Osteocyte (in vitro differentiated cells): ENCODE results near the gene GUK1. TPM values are rescaled to one million over a fixed set of nuclear protein-coding genes. Genes with fewer than 3 reads are reported as not detected.
"Not testable (repeated sequence)": the region's sequence is repeated elsewhere in the genome, so short reads cannot be mapped to it uniquely, and the experiment has no call there.

Experiments used
- DNase-seq: peaks from one replicate; pipeline ENCODE4 v3.0.0; 2021; ENCODE audit warnings: mixed read lengths; ENCODE audit not compliant: unreplicated experiment; ENCODE audit errors: extremely low spot score
- H3K27ac Mint-ChIP-seq: one replicate; pipeline ENCODE4 v1.8.0; 2021; ENCODE audit warnings: mild to moderate bottlenecking, mixed read lengths; ENCODE audit not compliant: unreplicated experiment
- H3K27me3 Mint-ChIP-seq: one replicate; pipeline ENCODE4 v1.8.0; 2021; ENCODE audit warnings: mixed read lengths; ENCODE audit not compliant: unreplicated experiment
- H3K36me3 Mint-ChIP-seq: one replicate; pipeline ENCODE4 v1.8.0; 2021; ENCODE audit warnings: mixed read lengths; ENCODE audit not compliant: unreplicated experiment
- H3K4me1 Mint-ChIP-seq: one replicate; pipeline ENCODE4 v1.8.0; 2021; ENCODE audit warnings: mixed read lengths; ENCODE audit not compliant: unreplicated experiment
- H3K4me3 Mint-ChIP-seq: one replicate; pipeline ENCODE4 v1.8.0; 2021; ENCODE audit warnings: mild to moderate bottlenecking, moderate library complexity, mixed read lengths; ENCODE audit not compliant: unreplicated experiment
- H3K9me3 Mint-ChIP-seq: one replicate; pipeline ENCODE4 v1.8.0; 2021; ENCODE audit warnings: mixed read lengths; ENCODE audit not compliant: unreplicated experiment
- CTCF ChIP-seq: fragments of 200-600 bp; sonication (generic); IDR thresholded peaks from 2 replicates; pipeline ENCODE4 v1.5.0; 2021; ENCODE audit warnings: antibody characterized with exemption, mild to moderate bottlenecking, moderate library complexity
- total RNA-seq: library from RNA; stranded (reverse); gene quantifications from 2 replicates; pipeline ENCODE4 v1.2.1, GENCODE V29; 2021

GUK1 gene
- total RNA-seq, 1 donor from 2014 or later: 166 TPM

DNA sequence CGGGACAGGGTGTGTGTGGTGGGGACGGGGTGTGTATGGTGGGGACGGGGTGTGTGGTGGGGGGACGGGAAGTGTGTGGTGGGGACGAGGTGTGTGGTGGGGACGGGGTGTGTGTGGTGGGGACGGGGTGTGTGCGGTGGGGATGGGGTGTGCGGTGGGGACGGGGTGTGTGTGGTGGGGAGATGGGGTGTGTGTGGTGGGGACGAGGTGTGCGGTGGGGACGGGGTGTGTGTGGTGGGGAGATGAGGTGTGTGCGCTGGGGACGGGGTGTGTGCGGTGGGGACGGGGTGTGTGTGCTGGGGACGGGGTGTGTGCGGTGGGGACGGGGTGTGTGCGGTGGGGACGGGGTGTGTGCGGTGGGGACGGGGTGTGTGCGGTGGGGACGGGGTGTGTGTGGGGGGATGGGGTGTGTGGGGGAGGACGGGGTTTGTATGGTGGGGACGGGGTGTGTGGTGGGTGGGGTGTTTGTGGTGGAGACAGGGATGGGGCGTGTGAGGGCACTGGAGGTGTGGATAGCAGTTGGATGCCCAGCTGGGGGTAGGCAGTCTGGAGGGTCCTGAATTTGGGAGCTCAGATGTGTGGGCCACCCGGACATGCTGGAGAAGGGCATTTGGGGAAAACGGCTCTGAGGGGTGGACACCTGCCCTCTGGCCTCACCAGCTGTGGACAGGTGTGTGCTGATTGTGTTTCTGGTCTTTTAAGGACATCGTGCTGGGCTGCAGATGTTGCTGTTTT is 42.4 kb downstream of the GUK1 start:
- TF ChIP-seq CTCF: no peak
- Mint-ChIP-seq H3K27ac (no peak overlapping the region), H3K9me3 (no peaks in the 10 kb centered on the region), H3K27me3 (no peaks in the 10 kb centered on the region), H3K4me1 (no peaks in the 10 kb centered on the region), H3K4me3 (no peak overlapping the region), H3K36me3 (no peaks in the 10 kb centered on the region)
- no peak for DNase-seq

DNA sequence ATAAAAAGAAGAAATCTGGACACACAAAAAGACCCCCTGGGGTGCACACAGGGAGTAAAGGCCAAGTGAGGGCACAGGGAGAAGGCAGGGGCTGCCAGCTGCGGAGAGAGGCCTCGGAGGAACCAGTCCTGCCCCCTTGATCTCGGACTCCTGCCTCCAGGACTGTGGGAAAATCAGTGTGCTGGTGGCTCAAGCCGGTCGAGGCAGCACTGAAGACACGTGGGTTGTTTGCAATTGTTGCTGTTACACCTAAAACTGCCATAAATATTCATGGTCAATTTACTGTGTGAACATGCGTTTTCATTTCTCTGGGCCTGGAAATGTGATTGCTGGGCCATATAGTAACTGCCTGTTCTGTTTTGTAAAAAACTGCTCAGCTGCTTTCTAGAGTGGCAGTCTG is 44.1 kb downstream of the GUK1 start:
- no peak for DNase-seq
- no peaks in the 10 kb centered on the region for H3K27me3 Mint-ChIP-seq
- H3K27ac Mint-ChIP-seq: no peak overlapping the region
- H3K9me3 Mint-ChIP-seq: peaks cover 4% of the 10 kb centered on the region
- H3K4me1 Mint-ChIP-seq: no peaks in the 10 kb centered on the region
- TF ChIP-seq CTCF: no peak
- H3K36me3 Mint-ChIP-seq: peaks cover 8% of the 10 kb centered on the region
- H3K4me3 Mint-ChIP-seq: no peak overlapping the region

DNA sequence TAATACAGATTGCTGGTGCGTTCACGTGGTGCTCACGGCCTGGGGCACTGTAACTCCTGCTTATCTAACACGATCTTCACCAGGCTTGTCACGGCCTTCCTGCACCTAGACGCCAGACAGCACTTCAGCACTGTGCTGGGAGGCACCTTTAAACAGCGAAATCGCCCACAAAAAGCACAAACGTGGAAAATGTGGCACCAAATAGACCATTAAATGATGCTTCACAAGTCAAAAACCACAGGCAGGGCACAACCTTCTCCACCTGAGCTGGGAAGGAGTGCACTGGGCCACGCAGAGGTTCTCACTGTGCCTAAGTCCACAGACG is 45.5 kb downstream of the GUK1 start:
- no peak overlapping the region for H3K27ac Mint-ChIP-seq
- no peak for TF ChIP-seq CTCF
- H3K9me3 Mint-ChIP-seq: peaks cover 4% of the 10 kb centered on the region
- DNase-seq: no peak
- H3K4me3 Mint-ChIP-seq: no peak overlapping the region
- peaks cover 8% of the 10 kb centered on the region for H3K36me3 Mint-ChIP-seq
- no peaks in the 10 kb centered on the region for H3K27me3 Mint-ChIP-seq
- H3K4me1 Mint-ChIP-seq: no peaks in the 10 kb centered on the region

GRCh38 chr1:228188249-228188648 is 48.2 kb downstream of the GUK1 start:
- DNase-seq, H3K27ac Mint-ChIP-seq, H3K9me3 Mint-ChIP-seq, H3K27me3 Mint-ChIP-seq, H3K36me3 Mint-ChIP-seq, H3K4me3 Mint-ChIP-seq, H3K4me1 Mint-ChIP-seq: not testable (repeated sequence)

GRCh38 chr1:228190182-228190581 is 50.1 kb downstream of the GUK1 start:
- peaks cover 4% of the 10 kb centered on the region for H3K9me3 Mint-ChIP-seq
- H3K36me3 Mint-ChIP-seq: peaks cover 8% of the 10 kb centered on the region
- DNase-seq: no peak
- no peak overlapping the region for H3K4me3 Mint-ChIP-seq
- H3K27ac Mint-ChIP-seq: no peak overlapping the region
- H3K4me1 Mint-ChIP-seq: no peaks in the 10 kb centered on the region
- no peaks in the 10 kb centered on the region for H3K27me3 Mint-ChIP-seq
- no peak for TF ChIP-seq CTCF

- no peak for DNase-seq
- H3K4me1 Mint-ChIP-seq: no peaks in the 10 kb centered on the region
- H3K27me3 Mint-ChIP-seq: no peaks in the 10 kb centered on the region
- peaks cover 4% of the 10 kb centered on the region for H3K9me3 Mint-ChIP-seq
- TF ChIP-seq CTCF: no peak
- no peak overlapping the region for H3K4me3 Mint-ChIP-seq
- H3K36me3 Mint-ChIP-seq: peaks cover 8% of the 10 kb centered on the region
- no peak overlapping the region for H3K27ac Mint-ChIP-seq
These were observed 50.7 kb downstream of the GUK1 start for GRCh38 chr1:228190778-228191177.
